Keratinocyte (primary cell): ENCODE measurements around the gene VAMP1. TPM values are rescaled to one million over a fixed set of nuclear protein-coding genes. Genes with fewer than 3 reads are reported as not detected.
"Not testable (repeated sequence)": the region's sequence is repeated elsewhere in the genome, so short reads cannot be mapped to it uniquely, and the experiment has no call there.

Experiments
- DNase-seq: peaks from one replicate; pipeline ENCODE4 v3.0.0-alpha.2; 2011; ENCODE audit warnings: low read depth, missing footprints, low spot score
- FAIRE-seq: peaks from 2 replicates; lab custom pipeline; 2011; peaks lifted over from hg19 to GRCh38; lab: Jason Lieb, UNC
- H2AFZ ChIP-seq: 2 replicates; pipeline ENCODE4 v1.6.0; 2012; ENCODE audit warnings: low read length, control low read depth, inconsistent platforms; ENCODE audit not compliant: control insufficient read depth
- H3K27ac ChIP-seq: 2 replicates; pipeline ENCODE4 v1.5.1; 2011; ENCODE audit warnings: low read length; ENCODE audit not compliant: control insufficient read depth, insufficient read depth
- H3K27me3 ChIP-seq: 3 replicates; pipeline ENCODE4 v1.6.0; 2011; ENCODE audit warnings: low read length; ENCODE audit not compliant: control insufficient read depth, insufficient read depth; ENCODE audit errors: extremely low read depth
- H3K36me3 ChIP-seq, 2 experiments: 2 replicates in 1 of 2; 3 replicates in 1 of 2; pipeline ENCODE4 v1.5.1; 2011; ENCODE audit warnings: low read length in 2 of 2, mild to moderate bottlenecking in 1 of 2; ENCODE audit not compliant: control insufficient read depth in 2 of 2, insufficient read depth in 2 of 2; ENCODE audit errors: extremely low read depth in 1 of 2
- H3K4me1 ChIP-seq: 3 replicates; pipeline ENCODE4 v1.5.1; 2011; ENCODE audit warnings: low read length; ENCODE audit not compliant: control insufficient read depth, insufficient read depth; ENCODE audit errors: extremely low read depth
- H3K4me2 ChIP-seq: 3 replicates; pipeline ENCODE4 v1.6.0; 2011; ENCODE audit warnings: low read depth, low read length; ENCODE audit not compliant: control insufficient read depth, insufficient read depth; ENCODE audit errors: extremely low read depth
- H3K4me3 ChIP-seq, 3 experiments: fragments of 200-600 bp in 1 of 3; sonication (generic) in 1 of 3; 2 replicates in 2 of 3; 3 replicates in 1 of 3; pipeline ENCODE4 v1.5.1; 2011 to 2016; ENCODE audit warnings: low read length in 3 of 3, mild to moderate bottlenecking in 3 of 3, control low read depth in 2 of 3, inconsistent platforms in 1 of 3, low read depth in 1 of 3, mixed read lengths in 1 of 3, mixed run types in 1 of 3, moderate library complexity in 1 of 3; ENCODE audit not compliant: control insufficient read depth in 2 of 3, insufficient read depth in 2 of 3; ENCODE audit errors: extremely low read depth in 1 of 3
- H3K79me2 ChIP-seq: 2 replicates; pipeline ENCODE4 v1.6.0; 2012; ENCODE audit warnings: low read length; ENCODE audit not compliant: control insufficient read depth, insufficient read depth
- H3K9ac ChIP-seq: 3 replicates; pipeline ENCODE4 v1.6.0; 2011; ENCODE audit warnings: low read length; ENCODE audit not compliant: control insufficient read depth, insufficient read depth; ENCODE audit errors: extremely low read depth
- H3K9me1 ChIP-seq: 3 replicates; pipeline ENCODE4 v1.6.0; 2011; ENCODE audit warnings: low read length; ENCODE audit not compliant: control insufficient read depth, insufficient read depth; ENCODE audit errors: extremely low read depth
- H3K9me3 ChIP-seq: 2 replicates; pipeline ENCODE4 v1.5.1; 2012; ENCODE audit warnings: low read depth, low read length; ENCODE audit not compliant: control insufficient read depth
- H4K20me1 ChIP-seq: 3 replicates; pipeline ENCODE4 v1.6.0; 2011; ENCODE audit warnings: low read length; ENCODE audit not compliant: control insufficient read depth, insufficient read depth; ENCODE audit errors: extremely low read depth
- EZH2 ChIP-seq: IDR thresholded peaks from one replicate; pipeline ENCODE4 v1.6.1; 2012; ENCODE audit warnings: inconsistent platforms, mild to moderate bottlenecking, low read length, moderate library complexity
- dilution Hi-C: fragments of 300-500 bp; cut with MboI; formaldehyde crosslinking; loops from one replicate; pipeline ENCODE4 v1.7.0; 2020; ENCODE audit warnings: low sequenced_read_pairs; ENCODE audit not compliant: extremely low pct_ligation_motif_present
- polyA plus RNA-seq, 5 experiments: library from polyadenylated mRNA; depleted of rRNA in 3 of 5; stranded (reverse) in 3 of 5; stranded (forward) in 1 of 5; unstranded in 1 of 5; fragments of >200 nt; gene quantifications; 1 replicate in 1 of 5; 2 replicates in 3 of 5; 3 replicates in 1 of 5; pipeline versions ENCODE4 v1.2.1 to v1.2.3, GENCODE V29; 2011 to 2012; ENCODE audit warnings: missing spikeins in 2 of 5, low read depth in 1 of 5, low replicate concordance in 1 of 5
- TF ChIP-seq, protein P1 (sequence below), 3 experiments: IDR thresholded peaks in 1 of 3; conservative IDR thresholded peaks in 1 of 3; optimal IDR thresholded peaks in 1 of 3; 2 replicates in 2 of 3; 3 replicates in 1 of 3; pipeline versions ENCODE3 to v1.5.1; 2011; ENCODE audit warnings: low read length in 3 of 3, mild to moderate bottlenecking in 3 of 3, moderate library complexity in 2 of 3, control low read depth in 1 of 3, inconsistent platforms in 1 of 3; ENCODE audit not compliant: insufficient read depth in 2 of 3; ENCODE audit errors: extremely low read depth in 1 of 3

Gene VAMP1
- polyA plus RNA-seq, 1 donor (not counting 4 experiments of a cell fraction or from before 2014, with no cell fraction given), result 6.7 TPM

- H3K9me1 ChIP-seq, result no peaks in the 10 kb centered on the region
- H4K20me1 ChIP-seq, result no peaks in the 10 kb centered on the region
- FAIRE-seq, result no peak
- H3K4me1 ChIP-seq, result peaks cover 3% of the 10 kb centered on the region
- peaks cover 52% of the 10 kb centered on the region for H3K79me2 ChIP-seq
- no peak for DNase-seq
- no peak overlapping the region for H3K4me2 ChIP-seq
- H3K9ac ChIP-seq, result no peak overlapping the region
- H2AFZ ChIP-seq, result no peak overlapping the region
- no peak overlapping the region for H3K27ac ChIP-seq
- no peaks in the 10 kb centered on the region for H3K27me3 ChIP-seq
- dilution Hi-C loops, result no loop called here
- H3K9me3 ChIP-seq, result no peaks in the 10 kb centered on the region
- H3K4me3 ChIP-seq, result no peak overlapping the region
- no peak for TF ChIP-seq EZH2
- TF ChIP-seq, protein P1, sequence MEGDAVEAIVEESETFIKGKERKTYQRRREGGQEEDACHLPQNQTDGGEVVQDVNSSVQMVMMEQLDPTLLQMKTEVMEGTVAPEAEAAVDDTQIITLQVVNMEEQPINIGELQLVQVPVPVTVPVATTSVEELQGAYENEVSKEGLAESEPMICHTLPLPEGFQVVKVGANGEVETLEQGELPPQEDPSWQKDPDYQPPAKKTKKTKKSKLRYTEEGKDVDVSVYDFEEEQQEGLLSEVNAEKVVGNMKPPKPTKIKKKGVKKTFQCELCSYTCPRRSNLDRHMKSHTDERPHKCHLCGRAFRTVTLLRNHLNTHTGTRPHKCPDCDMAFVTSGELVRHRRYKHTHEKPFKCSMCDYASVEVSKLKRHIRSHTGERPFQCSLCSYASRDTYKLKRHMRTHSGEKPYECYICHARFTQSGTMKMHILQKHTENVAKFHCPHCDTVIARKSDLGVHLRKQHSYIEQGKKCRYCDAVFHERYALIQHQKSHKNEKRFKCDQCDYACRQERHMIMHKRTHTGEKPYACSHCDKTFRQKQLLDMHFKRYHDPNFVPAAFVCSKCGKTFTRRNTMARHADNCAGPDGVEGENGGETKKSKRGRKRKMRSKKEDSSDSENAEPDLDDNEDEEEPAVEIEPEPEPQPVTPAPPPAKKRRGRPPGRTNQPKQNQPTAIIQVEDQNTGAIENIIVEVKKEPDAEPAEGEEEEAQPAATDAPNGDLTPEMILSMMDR (optimal IDR thresholded peaks at IDR 0.05 in 1 of 3, IDR thresholded peaks at IDR 0.05 in 1 of 3, conservative IDR thresholded peaks at IDR 0.05 in 1 of 3; ENCODE audit: extremely low read depth in 1 of 3, insufficient read depth in 2 of 3, low read length in 3 of 3), result no peak
- peaks cover 5 to 19% of the 10 kb centered on the region in 2 experiments for H3K36me3 ChIP-seq
Observed at GRCh38 chr12:6500466-6500865, 30.0 kb upstream of the VAMP1 start.

DNA sequence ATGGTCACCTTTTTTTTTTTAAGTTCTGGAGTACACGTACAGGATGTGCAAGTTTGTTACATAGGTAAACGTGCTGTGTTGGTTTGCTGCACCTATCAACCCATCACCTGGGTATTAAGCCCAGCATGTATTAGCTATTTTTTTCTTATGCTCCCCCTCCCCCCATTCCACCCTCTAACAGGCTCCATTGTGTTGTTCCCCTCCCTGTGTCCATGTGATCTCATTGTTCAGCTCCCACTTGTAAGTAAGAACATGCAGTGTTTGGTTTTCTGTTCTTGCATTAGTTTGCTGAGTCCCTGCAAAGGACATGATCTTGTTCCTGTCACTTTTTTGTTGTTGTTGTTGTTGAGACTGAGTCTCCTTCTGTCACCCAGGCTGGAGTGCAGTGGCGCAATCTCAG is 26.8 kb upstream of the VAMP1 start:
- H3K27ac ChIP-seq, H3K4me3 ChIP-seq, H3K27me3 ChIP-seq, FAIRE-seq, H3K4me2 ChIP-seq, H4K20me1 ChIP-seq, dilution Hi-C loops, H2AFZ ChIP-seq, DNase-seq, H3K9me3 ChIP-seq, H3K9me1 ChIP-seq, H3K9ac ChIP-seq: not testable (repeated sequence)
- Histone ChIP-seq H3K79me2 (peaks cover 58% of the 10 kb centered on the region), H3K4me1 (peaks cover 18% of the 10 kb centered on the region), H3K36me3 (peaks cover 7 to 19% of the 10 kb centered on the region in 2 experiments)

DNA sequence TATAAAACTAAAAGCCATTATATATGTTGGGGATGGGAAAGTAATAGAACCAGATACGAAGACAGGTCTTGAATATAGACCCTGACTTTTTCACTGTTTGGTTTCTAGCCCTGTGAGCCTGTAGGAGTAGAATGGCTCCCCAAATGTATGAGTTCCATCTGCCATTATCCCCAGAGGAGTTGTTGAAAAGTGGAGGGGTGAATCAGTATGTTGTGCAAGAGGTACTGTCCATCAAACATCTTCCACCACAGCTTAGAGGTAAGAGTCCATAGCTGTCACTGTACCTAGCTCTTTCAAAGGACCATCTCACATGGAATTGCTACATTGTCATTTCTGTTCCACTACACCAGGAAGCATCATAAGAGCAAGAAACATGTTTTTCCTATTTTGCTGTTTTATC is 24.5 kb upstream of the VAMP1 start:
- Histone ChIP-seq H3K4me2 (peak overlapping the region; percentile 99), H3K4me3 (peak overlapping the region in 2 of 3 experiments; percentile 95 to 99), H3K4me1 (peaks cover 23% of the 10 kb centered on the region), H3K9me1 (no peaks in the 10 kb centered on the region), H4K20me1 (no peaks in the 10 kb centered on the region), H3K27me3 (no peaks in the 10 kb centered on the region), H2AFZ (no peak overlapping the region), H3K9ac (no peak overlapping the region), H3K27ac (no peak overlapping the region), H3K9me3 (no peaks in the 10 kb centered on the region), H3K36me3 (peaks cover 6 to 16% of the 10 kb centered on the region in 2 experiments), H3K79me2 (peaks cover 45% of the 10 kb centered on the region)
- TF ChIP-seq, protein P1 (optimal IDR thresholded peaks at IDR 0.05 in 1 of 3, IDR thresholded peaks at IDR 0.05 in 1 of 3, conservative IDR thresholded peaks at IDR 0.05 in 1 of 3; ENCODE audit: extremely low read depth in 1 of 3, insufficient read depth in 2 of 3, low read length in 3 of 3), result no peak
- no peak for TF ChIP-seq EZH2
- DNase-seq (no peak), FAIRE-seq (no peak)
- dilution Hi-C loops, result no loop called here
